Breast epithelium (tissue), 3 donors: ENCODE results near the gene POP4.

ENCODE experiments used
- CTCF ChIP-seq, 3 donors: fragments of 450-650 bp; IDR thresholded peaks; one replicate each; pipeline ENCODE4 v1.5.1; 2016 to 2017; ENCODE audit warnings: antibody characterized with exemption in 3 of 3, mild to moderate bottlenecking in 3 of 3, moderate library complexity in 3 of 3
- POLR2A ChIP-seq: fragments of 450-650 bp; IDR thresholded peaks from one replicate; pipeline ENCODE4 v1.6.1; 2016; ENCODE audit warnings: antibody characterized with exemption, mild to moderate bottlenecking, moderate library complexity

GRCh38 chr19:29587518-29587986 is 18.5 kb upstream of the POP4 start:
- TF ChIP-seq CTCF (IDR thresholded peaks at IDR 0.05): no peak
- no peak for TF ChIP-seq POLR2A
